Endothelial cell of umbilical vein (primary cell): ENCODE measurements around the gene MOB3B. TPM values are rescaled to one million over a fixed set of nuclear protein-coding genes. Genes with fewer than 3 reads are reported as not detected.

ENCODE experiments used
- BruUV-seq: library from RNA; stranded (reverse); fragments of 400-500 nt; replicated peaks from 2 replicates; lab custom pipeline; 2021; lab: Mats Ljungman, UMichigan
- CTCF ChIA-PET: fragments of 300-600, 350-600 bp; sonication (Branson Sonifier 250); formaldehyde crosslinking; loops from one replicate; lab custom pipeline; 2021; ENCODE audit warnings: antibody characterized with exemption, inconsistent platforms; lab: Charles Lee
- POLR2A ChIA-PET: fragments of 300-600, 350-600 bp; sonication (Branson Sonifier 250); formaldehyde crosslinking; loops from one replicate; lab custom pipeline; 2021; ENCODE audit warnings: antibody characterized with exemption, inconsistent platforms; lab: Charles Lee
- DNase-seq: peaks from one replicate; pipeline ENCODE4 v3.0.0-alpha.2; 2011; ENCODE audit warnings: low read depth, low spot score
- FAIRE-seq: peaks from 2 replicates; lab custom pipeline; 2011; peaks lifted over from hg19 to GRCh38; lab: Jason Lieb, UNC
- H2AFZ ChIP-seq: 2 replicates; pipeline ENCODE4 v1.6.0; 2012; ENCODE audit warnings: low read depth, low read length, control low read depth, inconsistent platforms
- H3K27ac ChIP-seq: 2 replicates; pipeline ENCODE4 v1.5.1; 2011; ENCODE audit warnings: low read depth, mild to moderate bottlenecking, control low read depth, low read length, moderate library complexity; ENCODE audit not compliant: insufficient read depth
- H3K27me3 ChIP-seq, 2 experiments: 2 replicates each; pipeline versions ENCODE4 v1.6.0 to v1.6.1; 2011; ENCODE audit warnings: low read length in 2 of 2, mixed read lengths in 1 of 2; ENCODE audit not compliant: control insufficient read depth in 2 of 2, insufficient read depth in 2 of 2
- H3K36me3 ChIP-seq, 2 experiments: 2 replicates in 1 of 2; 3 replicates in 1 of 2; pipeline ENCODE4 v1.5.1; 2011; ENCODE audit warnings: low read length in 2 of 2, mild to moderate bottlenecking in 1 of 2, moderate library complexity in 1 of 2; ENCODE audit not compliant: control insufficient read depth in 2 of 2, insufficient read depth in 2 of 2; ENCODE audit errors: extremely low read depth in 1 of 2
- H3K4me1 ChIP-seq: 3 replicates; pipeline ENCODE4 v1.5.1; 2011; ENCODE audit warnings: mild to moderate bottlenecking, low read length; ENCODE audit not compliant: control insufficient read depth, insufficient read depth; ENCODE audit errors: extremely low read depth
- H3K4me2 ChIP-seq: 2 replicates; pipeline ENCODE4 v1.6.1; 2011; ENCODE audit warnings: low read length, control low read depth, mixed read lengths; ENCODE audit not compliant: insufficient read depth
- H3K4me3 ChIP-seq, 3 experiments: fragments of 200-600 bp in 1 of 3; sonication (generic), shearing (Covaris generic) in 1 of 3; replicated peaks in 1 of 3; 2 replicates each; pipeline ENCODE4 v1.5.1; 2011 to 2016; ENCODE audit warnings: control low read depth in 3 of 3, low read length in 3 of 3, mild to moderate bottlenecking in 2 of 3, inconsistent platforms in 1 of 3, low read depth in 1 of 3, moderate library complexity in 1 of 3; ENCODE audit not compliant: insufficient read depth in 1 of 3
- H3K79me2 ChIP-seq: 2 replicates; pipeline ENCODE4 v1.6.0; 2012; ENCODE audit warnings: low read length, inconsistent platforms; ENCODE audit not compliant: control insufficient read depth, insufficient read depth
- H3K9ac ChIP-seq: replicated peaks from 2 replicates; pipeline ENCODE3; 2011; ENCODE audit warnings: low read length, control low read depth; ENCODE audit not compliant: insufficient read depth; ENCODE audit errors: extremely low read depth
- H3K9me1 ChIP-seq: replicated peaks from 3 replicates; pipeline ENCODE4 v1.6.0; 2011; ENCODE audit warnings: mild to moderate bottlenecking, low read length; ENCODE audit not compliant: control insufficient read depth, insufficient read depth; ENCODE audit errors: extremely low read depth
- H3K9me3 ChIP-seq: replicated peaks from 2 replicates; pipeline ENCODE4 v1.5.1; 2012; ENCODE audit warnings: low read length, inconsistent platforms; ENCODE audit not compliant: control insufficient read depth, insufficient read depth
- H4K20me1 ChIP-seq: replicated peaks from 2 replicates; pipeline ENCODE3; 2011; ENCODE audit warnings: mild to moderate bottlenecking, low read length; ENCODE audit not compliant: control insufficient read depth, insufficient read depth; ENCODE audit errors: extremely low read depth
- EZH2 ChIP-seq: IDR thresholded peaks from 2 replicates; pipeline ENCODE4 v1.6.1; 2012; ENCODE audit warnings: borderline replicate concordance, low read depth, mild to moderate bottlenecking, moderate library complexity, low read length, inconsistent platforms; ENCODE audit not compliant: severe bottlenecking
- MYC ChIP-seq: IDR thresholded peaks from one replicate; pipeline ENCODE4 v1.6.1; 2011; ENCODE audit warnings: mild to moderate bottlenecking, low read depth, low read length
- POLR2A ChIP-seq: IDR thresholded peaks from 2 replicates; pipeline ENCODE4 v1.6.1; 2012; ENCODE audit warnings: low read depth, mild to moderate bottlenecking, control low read depth, low read length
- dilution Hi-C: fragments of 300-500 bp; cut with MboI; formaldehyde crosslinking; loops from one replicate; pipeline ENCODE4 v1.15.0; 2019; ENCODE audit warnings: low sequenced_read_pairs; ENCODE audit not compliant: extremely low pct_ligation_motif_present
- intact Hi-C: fragments of 100-400 bp; cut with micrococcal nuclease; formaldehyde crosslinking; loops from one replicate; pipeline ENCODE4 v1.10.0; 2022
- polyA plus RNA-seq, 4 experiments: library from polyadenylated mRNA; depleted of rRNA in 3 of 4; stranded (reverse) in 3 of 4; unstranded in 1 of 4; fragments of >200 nt; gene quantifications; 2 replicates each; pipeline versions ENCODE4 v1.2.1 to v1.2.3, GENCODE V29; 2011 to 2012; ENCODE audit warnings: missing spikeins in 1 of 4
- total RNA-seq: library from RNA; stranded (reverse); gene quantifications from 2 replicates; pipeline ENCODE4 v1.2.3, GENCODE V29; 2021

MOB3B gene
- total and polyA plus RNA-seq, 2 donors (not counting 3 experiments of a cell fraction or from before 2014, with no cell fraction given), result 0.03 TPM; not detected in 1

- no peak for TF ChIP-seq EZH2
- DNase-seq (no peak), FAIRE-seq (no peak)
- no peak overlapping the region for H3K4me2 ChIP-seq
- no peaks in the 10 kb centered on the region for H3K4me1 ChIP-seq
- CTCF ChIA-PET, result interaction anchor here (1.7 to 3.0 kb wide), 3 partner anchors 9 to 206 kb away, joined by 6 to 12 read pairs (median 6); partner anchors contain the start of gene MOB3B
- no peak overlapping the region for H3K9ac ChIP-seq
- H3K27ac ChIP-seq, result no peak overlapping the region
- no peaks in the 10 kb centered on the region for H3K27me3 ChIP-seq
- no peaks in the 10 kb centered on the region for H3K9me3 ChIP-seq
- H3K79me2 ChIP-seq, result no peaks in the 10 kb centered on the region
- intact Hi-C loops (no loop called here), dilution Hi-C loops (no loop called here)
- H3K4me3 ChIP-seq, result no peak overlapping the region
- BruUV-seq, result no TSS peak
- H3K9me1 ChIP-seq, result no peaks in the 10 kb centered on the region
- H2AFZ ChIP-seq, result no peak overlapping the region
- H4K20me1 ChIP-seq, result no peaks in the 10 kb centered on the region
- POLR2A ChIA-PET, result no interaction called here
- H3K36me3 ChIP-seq, result no peaks in the 10 kb centered on the region
These were observed 10.1 kb upstream of the MOB3B start for GRCh38 chr9:27539479-27540441.

- TF ChIP-seq MYC (no peak), POLR2A (no peak)
- BruUV-seq, result no TSS peak
- dilution Hi-C loops, result no loop called here
These were observed 9.0 kb upstream of the MOB3B start for GRCh38 chr9:27538647-27539046.

More at GRCh38 chr9:27538647-27539046, 9.0 kb upstream of the MOB3B start:
- no peak overlapping the region for H3K27ac ChIP-seq
- FAIRE-seq (no peak), DNase-seq (no peak)
- H3K4me2 ChIP-seq, result no peak overlapping the region
- intact Hi-C loops, result no loop called here
- ChIA-PET POLR2A (no interaction called here), CTCF (interaction anchor here (0.6 to 3.0 kb wide), 3 partner anchors 9 to 205 kb away, joined by 3 to 12 read pairs (median 6); partner anchors contain the start of gene MOB3B)
- H4K20me1 ChIP-seq, result no peaks in the 10 kb centered on the region
- no peaks in the 10 kb centered on the region for H3K4me1 ChIP-seq
- H3K9me3 ChIP-seq, result no peaks in the 10 kb centered on the region
- no peak overlapping the region for H3K4me3 ChIP-seq
- H3K9ac ChIP-seq, result no peak overlapping the region
- no peaks in the 10 kb centered on the region for H3K9me1 ChIP-seq
- H3K79me2 ChIP-seq, result no peaks in the 10 kb centered on the region
- no peaks in the 10 kb centered on the region for H3K36me3 ChIP-seq
- H2AFZ ChIP-seq, result no peak overlapping the region
- no peaks in the 10 kb centered on the region for H3K27me3 ChIP-seq
